GM21786 (cell line): ENCODE data around the gene STAT6.

Experiments used
- ATAC-seq: cut with Tn5 transposase; IDR thresholded peaks from one replicate; pipeline ENCODE4 v1.9.1; 2021; ENCODE audit not compliant: unreplicated experiment

STAT6 gene

GRCh38 chr12:57146961-57147944 is 36.1 kb upstream of the STAT6 start, which contains the start of gene LRP1-AS:
TSS of gene LRP1-AS (minus strand) at chr12:57147619.
- no peak for ATAC-seq

- ATAC-seq, result no peak
Measured at GRCh38 chr12:57146092-57146491, 34.9 kb upstream of the STAT6 start.

- ATAC-seq, result no peak
Measured at GRCh38 chr12:57145460-57146059, 34.4 kb upstream of the STAT6 start.

GRCh38 chr12:57143454-57143853 is 32.3 kb upstream of the STAT6 start:
- ATAC-seq, result no peak

GRCh38 chr12:57142727-57143126 is 31.6 kb upstream of the STAT6 start:
- ATAC-seq, result no peak

- no peak for ATAC-seq
Measured at GRCh38 chr12:57142121-57142520, 31.0 kb upstream of the STAT6 start.

- no peak for ATAC-seq
Measured at GRCh38 chr12:57141249-57141648, 30.1 kb upstream of the STAT6 start.

GRCh38 chr12:57139796-57140649 is 28.9 kb upstream of the STAT6 start:
- no peak for ATAC-seq

- no peak for ATAC-seq
Measured at GRCh38 chr12:57138526-57139272, 27.5 kb upstream of the STAT6 start.

- no peak for ATAC-seq
Measured at GRCh38 chr12:57135527-57136326, 24.6 kb upstream of the STAT6 start.

GRCh38 chr12:57134949-57135348 is 23.8 kb upstream of the STAT6 start:
- ATAC-seq, result no peak

- no peak for ATAC-seq
Measured at GRCh38 chr12:57133916-57134315, 22.8 kb upstream of the STAT6 start.

- ATAC-seq, result no peak
Measured at GRCh38 chr12:57133013-57133569, 21.9 kb upstream of the STAT6 start.

GRCh38 chr12:57131896-57132744 is 21.0 kb upstream of the STAT6 start:
- no peak for ATAC-seq

- no peak for ATAC-seq
Measured at GRCh38 chr12:57130941-57131340, 19.8 kb upstream of the STAT6 start.

- no peak for ATAC-seq
Measured at GRCh38 chr12:57129889-57130288, 18.7 kb upstream of the STAT6 start.

GRCh38 chr12:57129321-57129842 is 18.2 kb upstream of the STAT6 start:
- ATAC-seq, result no peak

- no peak for ATAC-seq
Measured at GRCh38 chr12:57128519-57129247, 17.5 kb upstream of the STAT6 start.
